Measurements from ENCODE around the gene ABCG4. TPM values are rescaled to one million over a fixed set of nuclear protein-coding genes. Genes with fewer than 3 reads are reported as not detected.
"Not testable (repeated sequence)": the region's sequence is repeated elsewhere in the genome, so short reads cannot be mapped to it uniquely, and the experiment has no call there.

ABCG4 gene
- total RNA-seq, 4 donors from 2014 or later = 0.13 to 1.6 (median 0.82) TPM

DNA sequence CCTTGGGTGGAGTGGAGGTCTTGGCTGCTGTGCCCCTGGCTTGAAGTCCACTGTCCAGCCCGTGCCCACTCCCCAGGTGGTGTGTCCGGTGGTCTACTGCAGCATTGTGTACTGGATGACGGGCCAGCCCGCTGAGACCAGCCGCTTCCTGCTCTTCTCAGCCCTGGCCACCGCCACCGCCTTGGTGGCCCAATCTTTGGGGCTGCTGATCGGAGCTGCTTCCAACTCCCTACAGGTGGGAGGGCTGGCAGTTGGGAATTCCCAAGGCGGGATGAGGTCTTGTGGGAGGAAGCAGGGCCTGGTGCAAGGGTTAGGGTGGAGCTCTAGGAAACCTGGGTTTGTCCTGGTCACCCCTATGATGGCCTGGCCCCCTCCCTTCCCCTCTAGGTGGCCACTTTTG is 11.3 kb downstream of the ABCG4 start:
- Histone ChIP-seq H3K4me3 (replicated peaks in 1 of 3) (no peak overlapping the region), H3K27ac (no peak overlapping the region), H3K9me3 (no peaks in the 10 kb centered on the region), H3K36me3 (no peaks in the 10 kb centered on the region), H3K27me3 (no peaks in the 10 kb centered on the region), H3K4me1 (peaks cover 11 to 13% of the 10 kb centered on the region in 2 donors)
- TF ChIP-seq, protein P1, sequence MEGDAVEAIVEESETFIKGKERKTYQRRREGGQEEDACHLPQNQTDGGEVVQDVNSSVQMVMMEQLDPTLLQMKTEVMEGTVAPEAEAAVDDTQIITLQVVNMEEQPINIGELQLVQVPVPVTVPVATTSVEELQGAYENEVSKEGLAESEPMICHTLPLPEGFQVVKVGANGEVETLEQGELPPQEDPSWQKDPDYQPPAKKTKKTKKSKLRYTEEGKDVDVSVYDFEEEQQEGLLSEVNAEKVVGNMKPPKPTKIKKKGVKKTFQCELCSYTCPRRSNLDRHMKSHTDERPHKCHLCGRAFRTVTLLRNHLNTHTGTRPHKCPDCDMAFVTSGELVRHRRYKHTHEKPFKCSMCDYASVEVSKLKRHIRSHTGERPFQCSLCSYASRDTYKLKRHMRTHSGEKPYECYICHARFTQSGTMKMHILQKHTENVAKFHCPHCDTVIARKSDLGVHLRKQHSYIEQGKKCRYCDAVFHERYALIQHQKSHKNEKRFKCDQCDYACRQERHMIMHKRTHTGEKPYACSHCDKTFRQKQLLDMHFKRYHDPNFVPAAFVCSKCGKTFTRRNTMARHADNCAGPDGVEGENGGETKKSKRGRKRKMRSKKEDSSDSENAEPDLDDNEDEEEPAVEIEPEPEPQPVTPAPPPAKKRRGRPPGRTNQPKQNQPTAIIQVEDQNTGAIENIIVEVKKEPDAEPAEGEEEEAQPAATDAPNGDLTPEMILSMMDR (IDR thresholded peaks at IDR 0.05) = no peak
- TF ChIP-seq POLR2A (IDR thresholded peaks at IDR 0.05) = no peak
- intact Hi-C loops (cut with DNase I) = no loop called here
- DNase-seq = no peak
- 90 to 93% methylated on average over 3 to 7 of the region's 9 CpGs for WGBS, 2 donors

DNA sequence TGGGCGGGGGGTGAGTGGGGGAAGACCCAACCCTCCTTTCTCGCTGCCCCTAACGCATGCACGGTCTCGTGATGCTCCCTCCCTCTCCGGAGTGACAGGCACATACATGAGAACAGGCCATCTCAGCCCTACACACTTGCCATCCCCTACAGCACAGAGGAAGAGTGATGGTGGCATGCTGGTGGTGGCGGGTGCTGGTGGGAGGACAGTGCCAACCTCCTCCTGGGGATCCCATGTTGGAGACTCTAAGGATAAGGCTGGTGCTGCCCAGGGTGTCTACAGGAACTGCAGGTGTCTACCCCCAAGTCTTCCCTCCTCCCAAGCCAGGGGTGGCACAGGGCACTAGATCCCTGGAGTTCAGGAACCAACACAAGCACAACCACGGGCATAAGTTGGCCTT is 13.0 kb downstream of the ABCG4 start:
- TF ChIP-seq, protein P1 (IDR thresholded peaks at IDR 0.05) = no peak
- TF ChIP-seq POLR2A (IDR thresholded peaks at IDR 0.05) = no peak
- intact Hi-C loops (cut with DNase I) = no loop called here
- 86 to 97% methylated on average over 8 of the region's 8 CpGs for WGBS, 2 donors

GRCh38 chr11:119166368-119167076 is 17.7 kb downstream of the ABCG4 start:
- peak; percentile 88 to 92 for DNase-seq
- 31 to 51% methylated on average over 8 of the region's 8 CpGs for WGBS, 2 donors
- TF ChIP-seq, protein P1 (IDR thresholded peaks at IDR 0.05) = no peak
- no peak for TF ChIP-seq POLR2A (IDR thresholded peaks at IDR 0.05)
- Histone ChIP-seq H3K27me3 (no peaks in the 10 kb centered on the region), H3K4me1 (peaks cover 32 to 41% of the 10 kb centered on the region in 2 donors), H3K4me3 (replicated peaks in 1 of 3) (no peak overlapping the region), H3K9me3 (no peaks in the 10 kb centered on the region), H3K27ac (peak overlapping the region; percentile 86 to 98 (median 88)), H3K36me3 (no peaks in the 10 kb centered on the region)
- intact Hi-C loops (cut with DNase I) = no loop called here

More for the DNA sequence above, 13.0 kb downstream of the ABCG4 start:
- Histone ChIP-seq H3K27ac (no peak overlapping the region), H3K27me3 (no peaks in the 10 kb centered on the region), H3K36me3 (no peaks in the 10 kb centered on the region), H3K4me3 (replicated peaks in 1 of 3) (no peak overlapping the region), H3K9me3 (no peaks in the 10 kb centered on the region), H3K4me1 (peaks cover 16 to 20% of the 10 kb centered on the region in 2 donors)
- no peak for DNase-seq

DNA sequence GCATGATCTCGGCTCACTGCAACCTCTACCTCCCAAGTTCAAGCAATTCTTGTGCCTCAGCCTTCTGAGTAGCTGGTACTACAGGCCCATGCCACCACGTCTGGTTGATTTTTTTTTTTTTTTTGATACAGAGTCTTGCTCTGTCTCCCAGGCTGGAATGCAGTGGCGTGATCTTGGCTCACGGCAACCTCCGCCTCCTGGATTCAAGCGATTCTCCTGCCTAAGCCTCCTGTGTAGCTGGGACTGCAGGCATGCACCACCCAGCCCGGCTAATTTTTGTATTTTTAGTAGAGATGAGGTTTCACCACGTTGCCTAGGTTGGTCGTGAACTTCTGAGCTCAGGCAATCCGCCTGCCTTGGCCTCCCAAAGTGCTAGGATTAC is 18.2 kb downstream of the ABCG4 start:
- H3K27me3 ChIP-seq; H3K9me3 ChIP-seq; intact Hi-C loops (cut with DNase I); H3K36me3 ChIP-seq; H3K4me3 ChIP-seq (replicated peaks in 1 of 3): not testable (repeated sequence)
- peaks cover 32 to 41% of the 10 kb centered on the region in 2 donors for H3K4me1 ChIP-seq
- DNase-seq = peak; percentile 54 to 65
- WGBS, 2 donors = 57% methylated on average over 10 of the region's 10 CpGs
- peak overlapping the region; percentile 86 to 98 (median 88) for H3K27ac ChIP-seq

DNA sequence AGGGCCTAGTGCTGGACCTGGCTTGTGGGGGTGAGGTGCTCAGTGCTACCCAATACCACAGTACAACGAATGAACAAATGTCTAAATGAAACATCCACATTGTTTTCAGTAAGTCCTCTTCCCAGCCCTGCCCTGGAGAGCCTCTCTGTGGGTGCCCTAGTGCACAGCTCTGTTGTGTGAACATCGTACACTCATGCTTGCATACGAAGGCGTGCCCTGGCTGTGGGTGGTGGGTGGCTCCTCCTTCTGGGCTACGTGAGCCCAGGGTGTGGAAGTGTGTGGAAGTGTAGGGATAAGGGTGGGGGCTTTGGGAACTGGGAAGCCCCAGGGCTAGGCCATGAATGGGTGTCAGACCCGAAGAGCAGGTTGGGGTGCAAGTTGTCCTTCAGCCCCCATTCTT is 19.1 kb downstream of the ABCG4 start:
- Histone ChIP-seq H3K36me3 (no peaks in the 10 kb centered on the region), H3K27ac (peak overlapping the region; percentile 86 to 98 (median 88)), H3K9me3 (no peaks in the 10 kb centered on the region), H3K4me1 (peaks cover 32 to 41% of the 10 kb centered on the region in 2 donors), H3K4me3 (replicated peaks in 1 of 3) (no peak overlapping the region), H3K27me3 (no peaks in the 10 kb centered on the region)
- no peak for TF ChIP-seq POLR2A (IDR thresholded peaks at IDR 0.05)
- TF ChIP-seq, protein P1 (IDR thresholded peaks at IDR 0.05) = no peak
- WGBS, 2 donors = 49 to 57% methylated on average over 6 of the region's 6 CpGs
- intact Hi-C loops (cut with DNase I) = no loop called here
- peak; percentile 32 to 44 for DNase-seq

Data from thyroid gland (tissue), 4 donors.